GM18511 (cell line): ENCODE results near the gene RAP1GAP2.
"Not testable (repeated sequence)": the region's sequence is repeated elsewhere in the genome, so short reads cannot be mapped to it uniquely, and the experiment has no call there.

ENCODE experiments used
- ATAC-seq: cut with Tn5 transposase; IDR thresholded peaks from one replicate; pipeline ENCODE4 v1.9.1; 2021; ENCODE audit warnings: mild to moderate bottlenecking, moderate library complexity; ENCODE audit not compliant: unreplicated experiment

Gene RAP1GAP2

GRCh38 chr17:3034578-3034920, 238.3 kb downstream of the RAP1GAP2 start:
- ATAC-seq, result no peak

GRCh38 chr17:3035256-3035967, 239.2 kb downstream of the RAP1GAP2 start:
- no peak for ATAC-seq

- no peak for ATAC-seq
These were observed 239.7 kb downstream of the RAP1GAP2 start for GRCh38 chr17:3035968-3036280.

- ATAC-seq, result no peak
These were observed 240.6 kb downstream of the RAP1GAP2 start for GRCh38 chr17:3036800-3037199.

GRCh38 chr17:3037259-3037658, 241.0 kb downstream of the RAP1GAP2 start:
- ATAC-seq, result no peak

GRCh38 chr17:3038941-3039340, 242.7 kb downstream of the RAP1GAP2 start:
- no peak for ATAC-seq

GRCh38 chr17:3039736-3040135, 243.5 kb downstream of the RAP1GAP2 start:
- no peak for ATAC-seq

GRCh38 chr17:3040882-3041281, 244.6 kb downstream of the RAP1GAP2 start:
- ATAC-seq, result no peak

GRCh38 chr17:3043737-3044365, 247.6 kb downstream of the RAP1GAP2 start:
- no peak for ATAC-seq

- no peak for ATAC-seq
These were observed 250.5 kb downstream of the RAP1GAP2 start for GRCh38 chr17:3046753-3047152.

GRCh38 chr17:3048727-3049471, 252.7 kb downstream of the RAP1GAP2 start:
- ATAC-seq, result peak; percentile 94

GRCh38 chr17:3049705-3050295, 253.6 kb downstream of the RAP1GAP2 start:
- ATAC-seq, result no peak

GRCh38 chr17:3054868-3055267, 258.6 kb downstream of the RAP1GAP2 start:
- not testable (repeated sequence) for ATAC-seq

GRCh38 chr17:3062824-3063377, 266.7 kb downstream of the RAP1GAP2 start:
- ATAC-seq, result not testable (repeated sequence)

GRCh38 chr17:3063507-3063906, 267.3 kb downstream of the RAP1GAP2 start, which contains the start of gene OR1D5:
TSS of gene OR1D5 (minus strand) at chr17:3063607. CDS start at chr17:3063607, 0 bp downstream.
- not testable (repeated sequence) for ATAC-seq

- ATAC-seq, result not testable (repeated sequence)
These were observed 269.0 kb downstream of the RAP1GAP2 start for GRCh38 chr17:3065192-3065591.

- not testable (repeated sequence) for ATAC-seq
These were observed 277.6 kb downstream of the RAP1GAP2 start for GRCh38 chr17:3073850-3074249.
